ENCODE data around the gene GRAMD1A.

The GRAMD1A gene

GRCh38 chr19:35058370-35058769, 58.2 kb downstream of the GRAMD1A start:
- in situ Hi-C loops (cut with HindIII; ENCODE audit: low sequenced_read_pairs), result no loop called here

GRCh38 chr19:35059006-35059798, 59.1 kb downstream of the GRAMD1A start:
- no peak for DNase-seq (ENCODE audit: low read depth)
- TF ChIP-seq, protein P1, sequence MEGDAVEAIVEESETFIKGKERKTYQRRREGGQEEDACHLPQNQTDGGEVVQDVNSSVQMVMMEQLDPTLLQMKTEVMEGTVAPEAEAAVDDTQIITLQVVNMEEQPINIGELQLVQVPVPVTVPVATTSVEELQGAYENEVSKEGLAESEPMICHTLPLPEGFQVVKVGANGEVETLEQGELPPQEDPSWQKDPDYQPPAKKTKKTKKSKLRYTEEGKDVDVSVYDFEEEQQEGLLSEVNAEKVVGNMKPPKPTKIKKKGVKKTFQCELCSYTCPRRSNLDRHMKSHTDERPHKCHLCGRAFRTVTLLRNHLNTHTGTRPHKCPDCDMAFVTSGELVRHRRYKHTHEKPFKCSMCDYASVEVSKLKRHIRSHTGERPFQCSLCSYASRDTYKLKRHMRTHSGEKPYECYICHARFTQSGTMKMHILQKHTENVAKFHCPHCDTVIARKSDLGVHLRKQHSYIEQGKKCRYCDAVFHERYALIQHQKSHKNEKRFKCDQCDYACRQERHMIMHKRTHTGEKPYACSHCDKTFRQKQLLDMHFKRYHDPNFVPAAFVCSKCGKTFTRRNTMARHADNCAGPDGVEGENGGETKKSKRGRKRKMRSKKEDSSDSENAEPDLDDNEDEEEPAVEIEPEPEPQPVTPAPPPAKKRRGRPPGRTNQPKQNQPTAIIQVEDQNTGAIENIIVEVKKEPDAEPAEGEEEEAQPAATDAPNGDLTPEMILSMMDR (IDR thresholded peaks at IDR 0.05; ENCODE audit: low read depth, low read length, missing control alignments), result no peak
- in situ Hi-C loops (cut with HindIII; ENCODE audit: low sequenced_read_pairs), result no loop called here
- H3K4me3 ChIP-seq (ENCODE audit: low read depth, low read length), result no peak overlapping the region

More at GRCh38 chr19:35058370-35058769, 58.2 kb downstream of the GRAMD1A start:
- H3K4me3 ChIP-seq (ENCODE audit: low read depth, low read length), result no peak overlapping the region
- no peak for DNase-seq (ENCODE audit: low read depth)
- TF ChIP-seq, protein P1 (IDR thresholded peaks at IDR 0.05; ENCODE audit: low read depth, low read length, missing control alignments), result no peak

DNA sequence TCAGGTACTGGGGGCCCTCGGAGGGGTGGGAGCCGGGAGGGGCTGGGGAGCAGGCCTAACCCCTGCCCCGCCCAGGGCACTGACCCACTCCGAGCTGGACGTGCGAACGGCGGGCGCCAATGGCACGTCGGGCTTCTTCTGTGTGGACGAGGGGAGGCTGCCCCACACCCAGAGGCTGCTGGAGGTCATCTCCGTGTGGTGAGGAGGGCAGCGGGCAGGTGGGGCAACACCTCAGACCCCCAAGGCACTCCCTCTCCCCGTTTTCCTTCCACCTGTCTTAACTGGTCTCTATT, 59.6 kb downstream of the GRAMD1A start:
- H3K4me3 ChIP-seq (ENCODE audit: low read depth, low read length), result no peak overlapping the region
- DNase-seq (ENCODE audit: low read depth), result no peak
- TF ChIP-seq, protein P1 (IDR thresholded peaks at IDR 0.05; ENCODE audit: low read depth, low read length, missing control alignments), result no peak
- in situ Hi-C loops (cut with HindIII; ENCODE audit: low sequenced_read_pairs), result no loop called here

DNA sequence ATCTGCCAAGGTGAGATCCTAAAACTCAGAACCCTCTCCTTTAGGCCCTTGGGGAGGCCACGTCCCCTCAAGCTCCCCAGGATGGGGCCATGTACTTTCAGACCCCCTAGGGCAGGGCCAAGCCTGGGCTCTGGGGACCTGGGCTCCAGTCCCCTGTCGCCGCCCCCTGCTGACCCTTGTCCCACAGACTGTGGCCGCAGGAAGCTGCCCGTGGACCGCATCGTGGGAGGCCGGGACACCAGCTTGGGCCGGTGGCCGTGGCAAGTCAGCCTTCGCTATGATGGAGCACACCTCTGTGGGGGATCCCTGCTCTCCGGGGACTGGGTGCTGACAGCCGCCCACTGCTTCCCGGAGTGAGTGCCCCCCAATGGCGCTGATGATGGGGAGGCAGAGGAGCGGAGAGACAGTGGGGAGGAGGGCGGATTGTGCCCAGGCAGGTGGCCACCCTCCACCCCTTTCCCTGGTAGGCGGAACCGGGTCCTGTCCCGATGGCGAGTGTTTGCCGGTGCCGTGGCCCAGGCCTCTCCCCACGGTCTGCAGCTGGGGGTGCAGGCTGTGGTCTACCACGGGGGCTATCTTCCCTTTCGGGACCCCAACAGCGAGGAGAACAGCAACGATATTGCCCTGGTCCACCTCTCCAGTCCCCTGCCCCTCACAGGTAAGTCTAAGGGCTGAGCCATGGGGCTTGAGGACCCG, 60.2 kb downstream of the GRAMD1A start:
- no peak overlapping the region for H3K4me3 ChIP-seq (ENCODE audit: low read depth, low read length)
- in situ Hi-C loops (cut with HindIII; ENCODE audit: low sequenced_read_pairs), result no loop called here
- DNase-seq (ENCODE audit: low read depth), result no peak
- TF ChIP-seq, protein P1 (IDR thresholded peaks at IDR 0.05; ENCODE audit: low read depth, low read length, missing control alignments), result no peak

DNA sequence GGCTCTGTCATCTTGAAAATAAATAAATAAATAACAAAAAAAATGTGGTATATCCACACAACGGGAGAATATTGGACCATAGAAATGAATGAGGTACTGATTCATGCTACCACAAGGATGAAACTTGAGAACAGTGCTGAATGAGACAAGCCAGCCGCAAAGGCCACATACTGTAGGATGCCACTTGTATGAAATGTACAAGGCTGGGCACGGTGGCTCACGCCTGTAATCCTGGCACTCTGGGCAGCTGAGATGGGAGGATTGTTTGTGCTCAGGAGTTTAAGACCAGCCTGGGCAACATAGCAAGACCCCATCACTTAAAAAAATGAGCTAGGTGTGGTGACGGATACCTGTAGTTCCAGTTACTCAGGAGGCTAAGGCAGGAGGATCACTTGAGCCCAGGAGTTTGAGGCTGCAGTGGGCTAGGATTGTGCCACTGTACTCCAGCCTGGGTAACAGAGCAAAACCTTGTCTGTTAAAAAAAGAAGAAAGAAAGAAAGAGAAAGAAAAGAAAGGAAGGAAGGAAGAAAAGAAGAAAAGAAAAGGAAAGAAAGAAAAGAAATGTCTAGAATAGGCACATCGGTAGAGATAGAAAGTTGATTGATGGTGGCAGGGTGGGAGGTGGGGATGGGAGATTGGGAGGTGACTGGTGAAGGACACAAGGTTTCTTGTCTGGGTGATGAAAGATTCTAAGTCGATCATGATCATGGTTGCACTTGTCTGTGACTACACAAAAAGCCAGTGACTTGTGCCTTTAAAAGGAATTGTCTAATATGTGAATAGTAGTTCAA, 61.7 kb downstream of the GRAMD1A start:
- DNase-seq (ENCODE audit: low read depth), result no peak
- in situ Hi-C loops (cut with HindIII; ENCODE audit: low sequenced_read_pairs), result no loop called here
- TF ChIP-seq, protein P1 (IDR thresholded peaks at IDR 0.05; ENCODE audit: low read depth, low read length, missing control alignments), result no peak
- H3K4me3 ChIP-seq (ENCODE audit: low read depth, low read length), result no peak overlapping the region

DNA sequence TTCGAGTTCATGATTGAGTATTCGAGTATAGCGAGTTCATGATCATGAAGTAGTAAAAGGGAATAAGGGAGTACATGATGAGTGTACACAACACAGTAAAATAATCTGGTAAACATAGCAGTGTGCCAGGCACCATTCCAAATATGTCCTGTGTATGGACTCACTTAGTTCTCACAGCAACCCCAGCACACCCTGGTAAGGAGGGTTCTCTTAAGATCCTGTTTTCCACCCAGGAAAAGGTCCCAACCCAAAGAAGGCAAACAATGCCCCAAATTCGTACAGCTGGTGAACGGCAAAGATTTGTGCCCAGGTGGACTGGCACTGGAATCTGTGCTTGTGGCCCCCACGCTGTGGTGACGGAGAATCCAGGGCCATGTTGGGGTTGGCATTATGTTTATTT, 62.8 kb downstream of the GRAMD1A start:
- no peak overlapping the region for H3K4me3 ChIP-seq (ENCODE audit: low read depth, low read length)
- in situ Hi-C loops (cut with HindIII; ENCODE audit: low sequenced_read_pairs), result no loop called here
- no peak for DNase-seq (ENCODE audit: low read depth)
- TF ChIP-seq, protein P1 (IDR thresholded peaks at IDR 0.05; ENCODE audit: low read depth, low read length, missing control alignments), result no peak
